GM13977 (cell line): ENCODE data around the gene ZBTB32.

ENCODE experiments used
- DNase-seq: peaks from one replicate; pipeline ENCODE4 v3.0.0; 2012; ENCODE audit warnings: low spot score
- in situ Hi-C: fragments of 300-500 bp; cut with MboI; formaldehyde crosslinking; loops from one replicate; pipeline ENCODE4 v1.12.0; 2022; ENCODE audit warnings: low sequenced_read_pairs, low pct_unique_long_range_greater_than_20kb, mixed read lengths, inconsistent platforms; ENCODE audit not compliant: unreplicated experiment
- TF ChIP-seq, protein P1 (sequence below): IDR thresholded peaks from 2 replicates; pipeline ENCODE4 v1.5.1; 2012; ENCODE audit warnings: mild to moderate bottlenecking, control low read depth; ENCODE audit not compliant: insufficient read depth; ENCODE audit errors: extremely low read depth, missing control alignments

ZBTB32 gene

DNA sequence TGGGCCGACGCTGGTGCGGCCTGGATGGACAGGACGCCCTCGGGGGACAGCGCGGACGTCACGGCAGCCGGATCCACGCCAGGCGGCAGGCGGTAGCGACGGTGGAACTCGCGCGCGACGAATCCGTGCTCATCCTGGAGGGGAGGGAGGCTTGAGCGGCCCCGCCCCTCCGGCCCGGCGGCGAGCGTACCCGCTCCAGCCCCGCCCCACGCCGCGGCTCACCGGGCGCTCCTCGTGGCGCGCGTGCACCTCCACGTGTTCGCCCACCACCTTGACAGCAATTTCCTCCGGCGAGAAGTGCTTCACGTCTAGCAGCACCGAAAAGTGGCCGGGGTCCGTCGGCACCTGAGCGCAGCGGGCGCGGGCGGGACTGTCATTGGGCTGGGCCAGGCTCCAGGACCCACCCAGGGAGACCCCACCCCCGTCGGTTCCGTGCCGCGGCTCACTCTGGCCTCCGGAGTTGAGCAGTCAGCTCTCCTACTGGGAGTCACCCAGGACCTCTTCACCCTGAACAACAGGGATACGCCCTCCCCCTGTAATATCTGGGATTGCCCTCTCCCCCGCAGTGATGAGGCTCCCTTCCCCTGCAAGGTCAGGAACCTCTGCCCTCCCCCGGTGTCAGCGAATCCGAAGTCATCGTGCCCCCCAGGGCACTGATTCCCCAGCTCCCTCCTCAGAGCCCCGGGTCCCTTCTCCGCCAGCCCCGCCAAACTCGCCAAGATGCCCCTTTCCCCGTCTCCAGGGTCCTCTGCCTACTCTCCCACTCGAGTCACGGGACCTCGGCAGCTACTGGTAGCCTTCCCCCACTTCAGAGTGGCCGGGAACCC is 51.4 kb downstream of the ZBTB32 start:
- TF ChIP-seq, protein P1, sequence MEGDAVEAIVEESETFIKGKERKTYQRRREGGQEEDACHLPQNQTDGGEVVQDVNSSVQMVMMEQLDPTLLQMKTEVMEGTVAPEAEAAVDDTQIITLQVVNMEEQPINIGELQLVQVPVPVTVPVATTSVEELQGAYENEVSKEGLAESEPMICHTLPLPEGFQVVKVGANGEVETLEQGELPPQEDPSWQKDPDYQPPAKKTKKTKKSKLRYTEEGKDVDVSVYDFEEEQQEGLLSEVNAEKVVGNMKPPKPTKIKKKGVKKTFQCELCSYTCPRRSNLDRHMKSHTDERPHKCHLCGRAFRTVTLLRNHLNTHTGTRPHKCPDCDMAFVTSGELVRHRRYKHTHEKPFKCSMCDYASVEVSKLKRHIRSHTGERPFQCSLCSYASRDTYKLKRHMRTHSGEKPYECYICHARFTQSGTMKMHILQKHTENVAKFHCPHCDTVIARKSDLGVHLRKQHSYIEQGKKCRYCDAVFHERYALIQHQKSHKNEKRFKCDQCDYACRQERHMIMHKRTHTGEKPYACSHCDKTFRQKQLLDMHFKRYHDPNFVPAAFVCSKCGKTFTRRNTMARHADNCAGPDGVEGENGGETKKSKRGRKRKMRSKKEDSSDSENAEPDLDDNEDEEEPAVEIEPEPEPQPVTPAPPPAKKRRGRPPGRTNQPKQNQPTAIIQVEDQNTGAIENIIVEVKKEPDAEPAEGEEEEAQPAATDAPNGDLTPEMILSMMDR: no peak
- no peak for DNase-seq
- in situ Hi-C loops: no loop called here

DNA sequence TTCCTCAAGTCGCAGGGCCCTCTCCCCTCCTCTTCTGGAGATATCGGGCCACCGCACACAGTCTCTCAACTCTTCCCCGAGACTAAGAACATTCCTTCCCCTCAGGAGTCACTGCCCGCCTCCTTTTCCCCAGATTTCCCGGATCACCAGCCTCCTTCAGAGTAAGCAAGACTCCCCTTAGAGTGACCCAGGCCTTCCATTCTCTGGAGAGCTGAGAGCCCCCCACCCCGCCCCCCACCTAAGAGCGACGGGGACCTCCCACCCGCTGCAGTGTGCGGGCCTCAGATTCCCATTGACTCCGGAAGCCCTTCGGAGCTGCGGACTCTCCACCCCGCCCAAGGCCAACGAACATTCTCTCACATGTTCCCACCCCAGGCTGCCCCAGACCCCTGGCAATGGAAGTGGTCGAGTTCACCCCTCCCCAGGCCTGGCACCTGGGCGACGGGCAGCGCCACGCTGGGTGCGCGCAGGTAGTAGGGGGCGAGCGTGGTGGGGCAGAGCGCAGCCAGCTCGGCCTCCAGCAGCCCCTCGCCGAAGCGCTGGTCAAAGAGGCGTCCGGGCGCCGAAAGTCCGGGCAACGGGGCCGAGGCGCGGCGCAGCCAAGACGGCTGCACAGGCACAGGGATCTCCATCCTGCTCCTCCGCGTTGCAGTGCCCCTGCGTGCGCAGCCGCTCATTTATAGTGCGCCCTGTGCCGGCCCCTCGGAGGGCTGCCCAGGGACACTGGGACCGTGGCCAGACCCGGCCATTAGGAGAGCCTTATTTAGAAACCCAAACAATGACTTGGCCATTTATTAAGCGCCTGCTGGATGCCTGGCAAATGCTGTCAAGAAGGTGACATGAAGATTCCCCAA is 52.2 kb downstream of the ZBTB32 start, which contains the start of gene HSPB6:
Gene HSPB6, minus strand, starts transcription at position 653 of the 854 bp plus-strand sequence. Its CDS starts 21 bp downstream, at position 632.
- in situ Hi-C loops: no loop called here

DNA sequence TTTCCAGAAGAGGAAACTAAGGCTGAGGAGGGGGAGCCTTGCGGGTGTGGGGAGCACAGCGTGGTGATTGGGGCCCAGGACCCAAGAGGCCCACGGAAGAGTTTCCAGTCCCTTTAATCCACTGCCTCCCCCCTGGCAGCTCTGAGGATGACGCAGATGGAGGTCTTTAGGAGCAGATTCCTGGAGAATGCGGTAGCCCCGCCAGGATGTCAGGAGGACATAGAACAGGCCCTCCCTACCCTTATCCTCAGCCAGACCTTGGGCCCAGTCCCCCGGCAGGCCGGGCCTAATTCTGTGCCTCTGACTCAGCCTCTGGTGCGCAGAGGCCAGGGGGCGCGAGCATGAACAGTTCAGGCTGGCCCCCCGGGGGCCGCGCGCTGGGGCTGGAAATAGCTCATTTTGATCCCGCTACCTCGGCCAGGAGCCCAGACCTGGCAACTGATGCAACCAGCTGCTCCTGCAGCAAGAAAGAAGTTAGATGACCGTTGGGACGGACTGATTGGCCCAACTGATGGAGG is 52.9 kb downstream of the ZBTB32 start:
- TF ChIP-seq, protein P1: no peak
- DNase-seq: no peak
- in situ Hi-C loops: no loop called here

More for the DNA sequence above, 52.2 kb downstream of the ZBTB32 start, which contains the start of gene HSPB6:
- no peak for DNase-seq
- TF ChIP-seq, protein P1: no peak

DNA sequence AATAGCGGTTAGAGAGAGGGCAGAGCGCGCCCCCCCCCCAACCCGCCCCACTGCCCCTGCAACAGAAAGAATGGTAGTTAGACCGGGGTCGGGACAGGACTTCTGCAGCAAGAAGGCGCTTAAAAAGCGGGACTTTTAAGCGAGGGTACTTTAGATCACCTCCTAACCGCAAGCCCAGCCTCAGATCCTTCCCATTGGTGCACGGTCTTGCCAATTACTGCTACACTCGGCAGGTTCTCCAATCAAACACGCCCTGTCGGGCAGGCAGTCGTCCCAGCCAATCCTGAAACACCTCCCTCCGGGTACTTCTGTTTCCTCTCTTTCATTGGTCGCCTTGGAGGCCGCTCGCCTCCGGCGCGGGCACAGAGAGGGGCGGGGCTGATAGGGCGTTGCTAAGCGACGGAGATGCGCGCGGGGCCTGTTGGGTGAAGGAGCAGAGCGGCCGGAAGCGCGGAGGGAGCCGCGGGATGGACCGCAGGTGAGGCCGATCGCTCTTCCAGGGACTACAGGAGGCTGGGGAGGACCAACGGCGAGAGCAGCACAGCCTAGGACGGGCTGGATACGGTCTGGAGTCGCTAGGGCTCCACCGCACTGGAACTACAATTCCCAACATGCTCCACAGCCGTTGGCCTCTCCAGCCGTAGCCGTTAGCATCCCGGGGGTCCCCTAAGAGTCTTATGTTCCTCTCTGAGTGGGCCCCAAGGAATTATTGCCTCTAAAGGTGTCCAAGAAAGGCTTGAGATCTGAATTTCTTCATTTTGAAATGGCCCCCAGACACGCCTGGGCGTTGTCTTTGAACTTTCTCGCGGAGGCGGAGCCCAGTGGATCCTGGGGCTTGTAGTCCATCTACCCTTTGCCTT is 53.6 kb downstream of the ZBTB32 start, which contains the start of gene PROSER3:
Gene PROSER3, plus strand, starts transcription at position 428 of the 860 bp plus-strand sequence. Its CDS starts 40 bp downstream, at position 468.
- TF ChIP-seq, protein P1: no peak
- DNase-seq: peak; percentile 98
- in situ Hi-C loops: no loop called here

DNA sequence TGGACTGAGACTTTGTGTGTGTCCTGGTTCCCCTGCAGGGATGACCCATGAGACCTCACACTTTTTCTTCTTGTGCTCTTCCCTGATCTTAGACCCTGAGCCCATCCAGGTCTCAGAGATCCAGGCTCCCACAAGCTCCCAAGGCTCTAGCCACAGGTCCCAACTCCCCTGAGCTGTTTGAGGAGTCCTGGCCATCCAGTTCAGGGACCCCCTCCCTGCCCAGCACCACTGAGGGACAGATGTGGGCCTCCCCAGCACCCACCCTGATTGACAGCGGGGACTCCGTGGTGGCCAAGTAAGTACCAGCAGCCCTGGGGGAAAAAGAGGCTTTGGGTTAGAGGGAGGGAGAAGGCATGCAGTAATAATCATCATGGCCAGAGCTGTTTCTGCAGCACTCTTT is 55.3 kb downstream of the ZBTB32 start:
- TF ChIP-seq, protein P1: no peak
- DNase-seq: no peak
- in situ Hi-C loops: no loop called here
